Loucy (cell line): ENCODE measurements around the gene UQCRHL.

Experiments
- H2AFZ ChIP-seq: fragments of 200-600 bp; sonication (generic); 2 replicates; pipeline ENCODE4 v1.6.0; 2016; ENCODE audit warnings: antibody characterized with exemption, mild to moderate bottlenecking, low read length, moderate library complexity
- H3F3A ChIP-seq: fragments of 200-600 bp; 2 replicates; pipeline ENCODE4 v1.6.0; 2016; ENCODE audit warnings: antibody characterized with exemption, low read depth, mild to moderate bottlenecking
- H3K27me3 ChIP-seq: fragments of 200-600 bp; sonication (generic); 2 replicates; pipeline ENCODE4 v1.6.1; 2014; ENCODE audit warnings: low read length, mild to moderate bottlenecking; ENCODE audit not compliant: insufficient read depth, poor library complexity, severe bottlenecking
- H3K36me3 ChIP-seq: fragments of 200-600 bp; sonication (generic); 2 replicates; pipeline ENCODE4 v1.6.1; 2016; ENCODE audit warnings: low read length; ENCODE audit not compliant: insufficient read depth
- H3K4me1 ChIP-seq: fragments of 200-600 bp; sonication (generic); 2 replicates; pipeline ENCODE4 v1.5.1; 2014; ENCODE audit warnings: low read length, mild to moderate bottlenecking; ENCODE audit not compliant: insufficient read depth, poor library complexity, severe bottlenecking
- H3K4me2 ChIP-seq: fragments of 200-600 bp; sonication (generic); 2 replicates; pipeline ENCODE4 v1.6.0; 2014; ENCODE audit warnings: antibody characterized with exemption, low read length, low read depth, mild to moderate bottlenecking; ENCODE audit not compliant: poor library complexity, severe bottlenecking
- H3K4me3 ChIP-seq: fragments of 200-600 bp; sonication (generic); 2 replicates; pipeline ENCODE4 v1.5.1; 2014; ENCODE audit warnings: low read length, mild to moderate bottlenecking, mixed read lengths; ENCODE audit not compliant: poor library complexity, severe bottlenecking
- H3K79me2 ChIP-seq: fragments of 200-600 bp; sonication (generic); 2 replicates; pipeline ENCODE4 v1.6.1; 2014; ENCODE audit warnings: low read length; ENCODE audit not compliant: insufficient read depth
- H3K9ac ChIP-seq: fragments of 200-600 bp; sonication (generic); 2 replicates; pipeline ENCODE4 v1.6.0; 2014; ENCODE audit warnings: mild to moderate bottlenecking, low read depth, low read length, moderate library complexity; ENCODE audit not compliant: poor library complexity, severe bottlenecking
- H3K9me2 ChIP-seq: fragments of 200-600 bp; sonication (generic); replicated peaks from 2 replicates; pipeline ENCODE4 v1.6.1; 2016; ENCODE audit warnings: low read depth, low read length, mixed read lengths
- H3K9me3 ChIP-seq: fragments of 200-600 bp; sonication (generic); 2 replicates; pipeline ENCODE4 v1.6.1; 2014; ENCODE audit warnings: mild to moderate bottlenecking, antibody characterized with exemption, low read length, low read depth; ENCODE audit not compliant: insufficient read depth
- H4K20me1 ChIP-seq: fragments of 200-600 bp; sonication (generic); 2 replicates; pipeline ENCODE4 v1.6.0; 2014; ENCODE audit warnings: antibody characterized with exemption, low read length, mild to moderate bottlenecking; ENCODE audit not compliant: insufficient read depth, poor library complexity, severe bottlenecking
- EZH2phosphoT487 ChIP-seq: fragments of 200-600 bp; IDR thresholded peaks from 2 replicates; pipeline ENCODE4 v1.6.1; 2018; ENCODE audit warnings: antibody characterized with exemption, mild to moderate bottlenecking, moderate library complexity, borderline replicate concordance
- TF ChIP-seq, protein P1 (sequence below): fragments of 200-600 bp; sonication (generic); conservative IDR thresholded peaks from 2 replicates; pipeline ENCODE4 v1.5.1; 2014; ENCODE audit warnings: mild to moderate bottlenecking, antibody characterized with exemption, low read length

The UQCRHL gene

DNA sequence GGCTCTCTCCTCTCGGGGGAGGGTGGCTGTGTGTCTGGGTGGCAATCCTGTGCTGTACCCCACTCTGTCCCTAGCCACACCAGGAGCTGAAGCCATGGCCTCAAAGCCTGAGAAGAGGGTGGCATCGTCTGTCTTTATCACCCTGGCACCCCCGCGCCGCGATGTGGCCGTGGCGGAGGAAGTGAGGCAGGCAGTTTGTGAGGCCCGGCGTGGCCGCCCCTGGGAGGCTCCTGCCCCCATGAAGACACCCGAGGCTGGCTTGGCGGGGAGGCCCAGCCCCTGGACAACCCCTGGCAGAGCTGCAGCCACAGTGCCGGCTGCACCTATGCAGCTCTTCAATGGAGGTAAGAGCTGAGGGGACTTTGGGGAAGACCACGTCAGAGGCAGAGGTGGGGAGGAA, 42.6 kb downstream of the UQCRHL start:
- H3K9me2 ChIP-seq = no peaks in the 10 kb centered on the region
- H3K4me1 ChIP-seq = no peaks in the 10 kb centered on the region
- no peaks in the 10 kb centered on the region for H3K36me3 ChIP-seq
- H3K9ac ChIP-seq = no peak overlapping the region
- H3K4me2 ChIP-seq = no peak overlapping the region
- no peak overlapping the region for H3K4me3 ChIP-seq
- no peaks in the 10 kb centered on the region for H4K20me1 ChIP-seq
- H2AFZ ChIP-seq = no peak overlapping the region
- no peaks in the 10 kb centered on the region for H3K9me3 ChIP-seq
- no peaks in the 10 kb centered on the region for H3K27me3 ChIP-seq
- H3F3A ChIP-seq = no peaks in the 10 kb centered on the region
- H3K79me2 ChIP-seq = no peaks in the 10 kb centered on the region
- TF ChIP-seq, protein P1, sequence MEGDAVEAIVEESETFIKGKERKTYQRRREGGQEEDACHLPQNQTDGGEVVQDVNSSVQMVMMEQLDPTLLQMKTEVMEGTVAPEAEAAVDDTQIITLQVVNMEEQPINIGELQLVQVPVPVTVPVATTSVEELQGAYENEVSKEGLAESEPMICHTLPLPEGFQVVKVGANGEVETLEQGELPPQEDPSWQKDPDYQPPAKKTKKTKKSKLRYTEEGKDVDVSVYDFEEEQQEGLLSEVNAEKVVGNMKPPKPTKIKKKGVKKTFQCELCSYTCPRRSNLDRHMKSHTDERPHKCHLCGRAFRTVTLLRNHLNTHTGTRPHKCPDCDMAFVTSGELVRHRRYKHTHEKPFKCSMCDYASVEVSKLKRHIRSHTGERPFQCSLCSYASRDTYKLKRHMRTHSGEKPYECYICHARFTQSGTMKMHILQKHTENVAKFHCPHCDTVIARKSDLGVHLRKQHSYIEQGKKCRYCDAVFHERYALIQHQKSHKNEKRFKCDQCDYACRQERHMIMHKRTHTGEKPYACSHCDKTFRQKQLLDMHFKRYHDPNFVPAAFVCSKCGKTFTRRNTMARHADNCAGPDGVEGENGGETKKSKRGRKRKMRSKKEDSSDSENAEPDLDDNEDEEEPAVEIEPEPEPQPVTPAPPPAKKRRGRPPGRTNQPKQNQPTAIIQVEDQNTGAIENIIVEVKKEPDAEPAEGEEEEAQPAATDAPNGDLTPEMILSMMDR = no peak
- no peak for TF ChIP-seq EZH2phosphoT487

DNA sequence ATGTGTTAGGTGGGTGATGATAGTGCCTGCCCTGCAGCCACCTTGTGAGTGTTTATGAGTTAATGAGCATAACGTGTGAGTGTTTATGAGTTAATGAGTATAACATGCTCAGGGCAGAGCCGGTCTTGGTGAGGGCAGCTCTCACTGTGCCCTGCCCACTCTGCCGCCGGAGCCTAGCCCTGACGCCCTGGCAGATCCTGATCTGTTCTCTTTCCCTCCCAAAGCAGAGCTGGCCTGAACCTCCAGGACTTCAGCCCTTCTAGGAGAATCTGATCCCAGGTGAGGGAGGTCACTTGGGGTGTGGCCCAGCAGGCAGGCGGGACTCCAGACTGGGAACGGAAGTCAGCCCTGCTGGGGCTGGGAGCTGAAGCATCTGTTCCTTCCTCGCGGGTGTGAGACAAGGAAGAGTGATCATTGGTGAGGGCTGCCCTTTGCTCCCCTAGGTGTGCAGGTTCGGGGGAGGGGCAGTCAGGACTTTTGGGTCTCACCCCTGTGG, 43.1 kb downstream of the UQCRHL start:
- Histone ChIP-seq H4K20me1 (no peaks in the 10 kb centered on the region), H3K9me3 (no peaks in the 10 kb centered on the region), H3K27me3 (no peaks in the 10 kb centered on the region), H3K36me3 (no peaks in the 10 kb centered on the region), H2AFZ (no peak overlapping the region), H3K9me2 (no peaks in the 10 kb centered on the region), H3F3A (no peaks in the 10 kb centered on the region), H3K4me3 (no peak overlapping the region), H3K4me1 (no peaks in the 10 kb centered on the region), H3K79me2 (no peaks in the 10 kb centered on the region), H3K4me2 (no peak overlapping the region), H3K9ac (no peak overlapping the region)
- TF ChIP-seq EZH2phosphoT487 = no peak
- TF ChIP-seq, protein P1 = no peak

DNA sequence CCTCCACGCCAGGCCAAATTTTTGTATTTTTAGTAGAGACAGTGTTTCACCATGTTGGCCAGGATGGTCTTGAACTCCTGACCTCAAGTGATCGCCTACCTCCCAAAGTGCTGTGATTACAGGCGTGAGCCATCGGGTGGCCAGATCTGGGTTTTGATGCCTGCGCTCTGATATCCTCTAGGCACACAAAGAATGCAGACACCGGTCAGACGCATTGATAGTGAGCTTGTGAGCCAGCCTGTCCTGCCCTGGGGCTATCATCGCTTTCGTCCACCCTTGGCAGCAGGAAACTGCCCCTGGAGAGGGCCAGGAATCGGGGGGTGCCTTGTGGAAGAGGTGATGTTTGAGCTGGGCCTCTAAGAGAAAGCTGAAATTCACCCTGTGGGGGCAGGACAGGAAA, 44.9 kb downstream of the UQCRHL start:
- H3K9me3 ChIP-seq = no peaks in the 10 kb centered on the region
- H3K36me3 ChIP-seq = no peaks in the 10 kb centered on the region
- no peaks in the 10 kb centered on the region for H3F3A ChIP-seq
- TF ChIP-seq EZH2phosphoT487 = no peak
- TF ChIP-seq, protein P1 = no peak
- no peak overlapping the region for H3K9ac ChIP-seq
- H2AFZ ChIP-seq = no peak overlapping the region
- H3K4me1 ChIP-seq = no peaks in the 10 kb centered on the region
- H3K79me2 ChIP-seq = no peaks in the 10 kb centered on the region
- no peak overlapping the region for H3K4me2 ChIP-seq
- no peaks in the 10 kb centered on the region for H3K27me3 ChIP-seq
- H3K9me2 ChIP-seq = no peaks in the 10 kb centered on the region
- H3K4me3 ChIP-seq = no peak overlapping the region
- H4K20me1 ChIP-seq = no peaks in the 10 kb centered on the region
